ENCODE results near the gene CLSTN2. TPM values are rescaled to one million over a fixed set of nuclear protein-coding genes. Genes with fewer than 3 reads are reported as not detected.

CLSTN2 gene
- total and polyA plus RNA-seq, 2 of the 13 experiments (the other 11 are each of a cell fraction or from before 2014, with no cell fraction given), result not detected

- BruUV-seq (replicated peaks), result no TSS peak
- intact Hi-C loops (cut with micrococcal nuclease; ENCODE audit: unreplicated experiment) (no loop called here), in situ Hi-C loops (cut with HindIII; ENCODE audit: extremely low pct_ligation_motif_present, low pct_unique_long_range_greater_than_20kb) (no loop called here)
- Histone ChIP-seq H3K36me3 (replicated peaks in 1 of 2; ENCODE audit: control insufficient read depth in 1 of 2, insufficient read depth in 2 of 2, low read length in 2 of 2) (no peaks in the 10 kb centered on the region), H3K4me3 (replicated peaks in 1 of 3; ENCODE audit: insufficient read depth in 1 of 3, low read depth in 2 of 3, low read length in 3 of 3) (no peak overlapping the region), H3K27me3 (ENCODE audit: control insufficient read depth in 1 of 2, insufficient read depth in 2 of 2, low read length in 2 of 2) (no peaks in the 10 kb centered on the region; a peak in 1 of 5 replicates), H4K20me1 (ENCODE audit: insufficient read depth, low read length) (no peaks in the 10 kb centered on the region), H3K4me2 (ENCODE audit: low read depth, low read length) (no peak overlapping the region), H3K9me3 (ENCODE audit: low read length) (no peaks in the 10 kb centered on the region), H3K4me1 (ENCODE audit: insufficient read depth, low read length) (no peaks in the 10 kb centered on the region), H3K27ac (ENCODE audit: extremely low read length, insufficient read depth, low read length) (no peak overlapping the region), H3K9ac (ENCODE audit: insufficient read depth, low read depth, low read length) (no peak overlapping the region), H3K79me2 (ENCODE audit: insufficient read depth, low read length) (no peaks in the 10 kb centered on the region), H2AFZ (ENCODE audit: low read length) (no peak overlapping the region)
- DNase-seq (ENCODE audit: low spot score), result no peak
- POLR2A ChIA-PET, result no interaction called here
- no peak for ATAC-seq
- TF ChIP-seq ZNF547 (CRISPR knock-in tag; IDR thresholded peaks at IDR 0.05), result no peak
- no peak for TF ChIP-seq ZFP82 (CRISPR knock-in tag; IDR thresholded peaks at IDR 0.05; ENCODE audit: borderline replicate concordance)
- TF ChIP-seq ZBTB2 (CRISPR knock-in tag; IDR thresholded peaks at IDR 0.05; ENCODE audit: low read depth), result no peak
- CTCF ChIA-PET (ENCODE audit: low intra/inter-chr PET ratio, low total read pairs), result no interaction called here
- 0% methylated on average over 1 of the region's 1 CpG for WGBS (ENCODE audit: low lambda C conversion rate)
- no peak for FAIRE-seq
Measured at GRCh38 chr3:140081887-140082286, 146.9 kb downstream of the CLSTN2 start.

GRCh38 chr3:140085001-140085400 is 150.0 kb downstream of the CLSTN2 start:
- no peak for ATAC-seq
- POLR2A ChIA-PET, result no interaction called here
- FAIRE-seq, result no peak
- TF ChIP-seq KLF16 (CRISPR knock-in tag; IDR thresholded peaks at IDR 0.05), result no peak
- no peak for TF ChIP-seq ZNF274 (CRISPR knock-in tag; IDR thresholded peaks at IDR 0.05)
- no peak for TF ChIP-seq ZNF343 (CRISPR knock-in tag; IDR thresholded peaks at IDR 0.05)
- no peak for TF ChIP-seq MLX (CRISPR knock-in tag; IDR thresholded peaks at IDR 0.05)
- no peak for TF ChIP-seq CENPBD1 (CRISPR knock-in tag; IDR thresholded peaks at IDR 0.05; ENCODE audit: borderline replicate concordance, low read depth)
- TF ChIP-seq ZFP36L2 (CRISPR knock-in tag; IDR thresholded peaks at IDR 0.05), result no peak
- TF ChIP-seq PHF5A (CRISPR knock-in tag; IDR thresholded peaks at IDR 0.05; ENCODE audit: low read depth, unreplicated experiment), result no peak
- no peak for TF ChIP-seq ZNF354B (CRISPR knock-in tag; IDR thresholded peaks at IDR 0.05)
- TF ChIP-seq PATZ1 (CRISPR knock-in tag; IDR thresholded peaks at IDR 0.05), result no peak

More at GRCh38 chr3:140085001-140085400, 150.0 kb downstream of the CLSTN2 start:
- BruUV-seq (replicated peaks), result no TSS peak
- peaks cover 5% of the 10 kb centered on the region; the same call in 1 of the 2 replicates for H3K9me3 ChIP-seq (ENCODE audit: low read length)
- no peak overlapping the region for H3K4me2 ChIP-seq (ENCODE audit: low read depth, low read length)
- no peak overlapping the region for H2AFZ ChIP-seq (ENCODE audit: low read length)
- intact Hi-C loops (cut with micrococcal nuclease; ENCODE audit: unreplicated experiment) (no loop called here), in situ Hi-C loops (cut with HindIII; ENCODE audit: extremely low pct_ligation_motif_present, low pct_unique_long_range_greater_than_20kb) (no loop called here)
- H3K27ac ChIP-seq (ENCODE audit: extremely low read length, insufficient read depth, low read length), result no peak overlapping the region
- no peaks in the 10 kb centered on the region for H3K36me3 ChIP-seq (replicated peaks in 1 of 2; ENCODE audit: control insufficient read depth in 1 of 2, insufficient read depth in 2 of 2, low read length in 2 of 2)
- H3K9ac ChIP-seq (ENCODE audit: insufficient read depth, low read depth, low read length), result no peak overlapping the region
- H3K4me1 ChIP-seq (ENCODE audit: insufficient read depth, low read length), result no peaks in the 10 kb centered on the region
- no peaks in the 10 kb centered on the region; a peak in 1 of 5 replicates for H3K27me3 ChIP-seq (ENCODE audit: control insufficient read depth in 1 of 2, insufficient read depth in 2 of 2, low read length in 2 of 2)
- H3K79me2 ChIP-seq (ENCODE audit: insufficient read depth, low read length), result no peaks in the 10 kb centered on the region
- WGBS (ENCODE audit: low lambda C conversion rate), result 22% methylated on average over 5 of the region's 5 CpGs
- H4K20me1 ChIP-seq (ENCODE audit: insufficient read depth, low read length), result no peaks in the 10 kb centered on the region
- CTCF ChIA-PET (ENCODE audit: low intra/inter-chr PET ratio, low total read pairs), result no interaction called here
- no peak overlapping the region for H3K4me3 ChIP-seq (replicated peaks in 1 of 3; ENCODE audit: insufficient read depth in 1 of 3, low read depth in 2 of 3, low read length in 3 of 3)
- no peak for DNase-seq (ENCODE audit: low spot score)
